Mononuclear cell (primary cell): ENCODE measurements around the gene NUDT4. TPM values are rescaled to one million over a fixed set of nuclear protein-coding genes. Genes with fewer than 3 reads are reported as not detected.
"Not testable (repeated sequence)": the region's sequence is repeated elsewhere in the genome, so short reads cannot be mapped to it uniquely, and the experiment has no call there.

Experiments used
- H3K27me3 ChIP-seq: 2 replicates; pipeline ENCODE4 v1.6.0; 2011; ENCODE audit warnings: low read length, control low read depth; ENCODE audit not compliant: insufficient read depth
- H3K4me1 ChIP-seq: 2 replicates; pipeline ENCODE4 v1.5.1; 2011; ENCODE audit warnings: mild to moderate bottlenecking, low read length, control low read depth; ENCODE audit not compliant: insufficient read depth
- H3K4me3 ChIP-seq: 2 replicates; pipeline ENCODE4 v1.5.1; 2011; ENCODE audit warnings: mild to moderate bottlenecking, low read length, moderate library complexity
- H3K9me3 ChIP-seq: 2 replicates; pipeline ENCODE4 v1.5.1; 2011; ENCODE audit warnings: low read depth, mild to moderate bottlenecking, control low read depth, low read length
- total RNA-seq: library from RNA; depleted of rRNA; stranded (reverse); fragments of >200 nt; gene quantifications from one replicate; pipeline ENCODE4 v1.2.3, GENCODE V29; 2012

Gene NUDT4
- total RNA-seq, 1 donor, result 87.6 TPM

GRCh38 chr12:93379326-93379980 is 1.7 kb downstream of the NUDT4 start:
- H3K4me3 ChIP-seq, result peak overlapping the region; percentile 66
- H3K4me1 ChIP-seq, result peaks cover 52% of the 10 kb centered on the region
- H3K27me3 ChIP-seq, result no peaks in the 10 kb centered on the region
- H3K9me3 ChIP-seq, result no peaks in the 10 kb centered on the region

DNA sequence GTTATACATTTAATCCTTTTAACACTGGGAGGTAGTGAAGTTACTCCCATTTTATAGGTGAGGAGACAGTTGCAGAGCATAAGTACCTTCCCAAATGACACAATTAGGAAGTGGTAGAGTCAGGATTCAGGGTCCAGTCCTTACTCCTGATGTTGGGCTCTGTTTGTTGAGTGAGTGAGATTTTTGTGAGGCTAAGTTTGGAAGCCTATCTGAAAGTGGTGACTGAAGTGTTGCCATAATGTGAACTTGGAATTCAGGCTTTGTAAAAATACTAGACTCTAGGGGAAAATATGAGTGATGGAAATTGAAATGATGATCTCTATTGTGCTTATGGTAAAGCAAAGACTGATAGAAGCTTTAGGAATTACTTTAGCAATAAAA is 2.2 kb downstream of the NUDT4 start:
- peaks cover 55% of the 10 kb centered on the region for H3K4me1 ChIP-seq
- H3K9me3 ChIP-seq, result no peaks in the 10 kb centered on the region
- H3K27me3 ChIP-seq, result no peaks in the 10 kb centered on the region
- H3K4me3 ChIP-seq, result peak overlapping the region; percentile 66

DNA sequence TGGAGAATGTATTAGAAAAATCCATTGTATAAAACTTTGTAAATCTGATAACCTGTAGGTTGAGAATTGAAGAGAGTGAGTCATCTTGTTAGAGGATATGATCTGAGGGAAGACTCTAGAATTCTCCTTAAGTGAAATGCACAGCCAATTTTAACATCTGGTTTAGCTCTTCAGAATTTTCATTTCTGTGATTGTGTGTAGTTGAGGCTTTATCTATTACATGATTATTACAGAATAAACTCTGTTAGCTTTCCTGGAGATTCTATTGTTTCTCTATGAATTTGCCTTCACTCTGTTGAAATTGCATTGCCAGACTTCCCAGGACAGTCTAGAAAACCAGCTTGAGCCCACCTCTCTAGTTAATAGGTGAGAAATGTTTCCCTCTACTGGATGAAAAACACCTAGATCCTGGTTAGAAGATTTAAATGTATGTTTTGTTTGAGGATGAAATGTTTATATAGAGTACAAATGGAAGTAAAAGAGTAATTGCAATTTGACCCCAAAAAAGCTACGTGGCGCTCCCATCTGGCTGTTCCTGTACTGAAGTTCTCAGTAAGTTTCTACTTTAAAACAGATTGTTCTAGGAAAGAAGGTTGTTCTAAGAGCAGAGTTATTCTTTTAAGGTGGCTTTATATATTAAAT is 2.9 kb downstream of the NUDT4 start:
- no peaks in the 10 kb centered on the region for H3K27me3 ChIP-seq
- no peaks in the 10 kb centered on the region for H3K9me3 ChIP-seq
- peaks cover 55% of the 10 kb centered on the region for H3K4me1 ChIP-seq
- H3K4me3 ChIP-seq, result no peak overlapping the region

DNA sequence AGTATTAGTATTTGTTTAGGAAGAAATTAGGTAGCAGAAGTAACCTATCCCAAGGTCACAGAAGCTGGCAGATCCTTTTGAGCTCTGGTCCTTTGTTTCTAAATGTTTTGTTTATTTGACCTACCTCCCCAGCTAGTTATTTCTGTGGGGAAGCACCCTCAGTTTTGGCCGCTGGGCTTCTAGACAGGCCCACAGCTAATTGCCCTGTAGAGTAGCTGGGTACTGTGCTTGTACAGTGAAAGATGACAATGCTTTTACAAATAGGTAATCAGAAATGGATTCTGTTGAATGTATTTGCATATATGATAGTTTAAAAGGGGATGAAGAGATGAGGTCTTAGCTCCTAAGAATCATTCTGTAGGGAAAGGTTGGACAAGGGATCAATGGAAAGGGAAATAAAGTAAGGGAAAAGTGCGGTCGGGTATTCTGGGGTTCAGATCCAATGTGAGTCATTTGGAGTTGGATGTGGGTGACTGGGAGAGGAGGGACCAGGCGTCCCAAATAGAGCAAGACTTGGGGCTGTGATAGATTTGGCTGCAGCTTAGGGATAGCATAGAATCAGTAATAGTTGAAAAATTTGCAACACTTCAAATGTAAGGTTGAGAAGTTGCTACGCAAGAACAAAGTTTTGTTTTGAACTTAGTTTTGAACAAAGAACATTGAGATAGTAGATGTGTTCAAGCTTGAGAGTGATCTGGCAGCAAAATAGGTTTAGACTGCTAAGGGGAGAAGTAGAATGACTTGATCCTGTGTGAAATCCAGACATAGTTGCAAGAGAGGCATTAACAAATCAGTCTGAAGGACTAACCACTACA is 3.6 kb downstream of the NUDT4 start:
- no peaks in the 10 kb centered on the region for H3K27me3 ChIP-seq
- peaks cover 48% of the 10 kb centered on the region for H3K4me1 ChIP-seq
- no peaks in the 10 kb centered on the region for H3K9me3 ChIP-seq
- no peak overlapping the region for H3K4me3 ChIP-seq

- not testable (repeated sequence) for H3K9me3 ChIP-seq, H3K4me3 ChIP-seq, H3K27me3 ChIP-seq
- peaks cover 42% of the 10 kb centered on the region for H3K4me1 ChIP-seq
Measured at GRCh38 chr12:93381976-93382437, 4.3 kb downstream of the NUDT4 start.

DNA sequence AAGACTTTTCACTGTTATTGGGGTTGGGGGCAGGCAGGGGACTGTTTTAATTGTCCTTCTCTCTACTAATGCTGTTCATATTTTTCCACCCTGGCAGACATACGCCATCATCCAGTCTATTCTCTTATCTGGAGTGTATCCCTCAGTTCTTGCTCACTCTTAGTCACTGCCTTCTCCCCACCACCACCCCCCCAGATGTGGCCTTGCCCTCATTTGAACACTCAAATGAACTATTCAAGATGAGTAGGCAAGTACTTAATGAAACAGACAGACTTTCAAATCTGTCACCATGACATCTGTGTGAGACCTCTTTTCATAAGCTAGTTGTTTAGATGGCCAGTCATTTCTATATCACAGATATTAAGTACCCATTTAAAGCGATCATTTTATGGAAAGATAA is 10.1 kb downstream of the NUDT4 start:
- Histone ChIP-seq H3K9me3 (no peaks in the 10 kb centered on the region), H3K4me1 (peaks cover 30% of the 10 kb centered on the region), H3K4me3 (no peak overlapping the region), H3K27me3 (no peaks in the 10 kb centered on the region)

DNA sequence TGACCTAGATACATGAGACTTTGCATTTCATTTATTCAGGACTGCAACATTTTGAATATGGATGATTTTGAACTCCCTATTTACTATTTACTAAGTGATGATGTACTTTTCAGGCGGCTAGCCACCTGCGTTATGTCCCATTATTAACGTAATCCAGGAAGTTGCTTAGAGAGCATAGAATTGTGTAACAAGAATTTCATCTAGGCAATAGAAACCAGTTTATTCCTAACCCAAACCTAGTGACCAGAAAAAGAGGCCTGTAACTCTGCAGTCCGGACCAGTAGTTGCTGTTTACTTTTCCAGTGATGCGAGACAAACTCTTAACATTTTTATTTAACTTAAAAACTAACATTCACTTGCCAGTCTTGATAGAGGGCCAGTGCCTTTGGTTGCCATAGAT is 12.3 kb downstream of the NUDT4 start:
- peaks cover 17% of the 10 kb centered on the region for H3K4me1 ChIP-seq
- H3K4me3 ChIP-seq, result no peak overlapping the region
- H3K9me3 ChIP-seq, result no peaks in the 10 kb centered on the region
- no peaks in the 10 kb centered on the region for H3K27me3 ChIP-seq

- Histone ChIP-seq H3K4me1 (peaks cover 17% of the 10 kb centered on the region), H3K9me3 (no peaks in the 10 kb centered on the region), H3K4me3 (no peak overlapping the region), H3K27me3 (no peaks in the 10 kb centered on the region)
Measured at GRCh38 chr12:93390549-93391297, 13.0 kb downstream of the NUDT4 start.

GRCh38 chr12:93393425-93393824 is 15.7 kb downstream of the NUDT4 start:
- Histone ChIP-seq H3K27me3 (no peaks in the 10 kb centered on the region), H3K4me3 (no peak overlapping the region), H3K4me1 (peaks cover 17% of the 10 kb centered on the region), H3K9me3 (no peaks in the 10 kb centered on the region)

DNA sequence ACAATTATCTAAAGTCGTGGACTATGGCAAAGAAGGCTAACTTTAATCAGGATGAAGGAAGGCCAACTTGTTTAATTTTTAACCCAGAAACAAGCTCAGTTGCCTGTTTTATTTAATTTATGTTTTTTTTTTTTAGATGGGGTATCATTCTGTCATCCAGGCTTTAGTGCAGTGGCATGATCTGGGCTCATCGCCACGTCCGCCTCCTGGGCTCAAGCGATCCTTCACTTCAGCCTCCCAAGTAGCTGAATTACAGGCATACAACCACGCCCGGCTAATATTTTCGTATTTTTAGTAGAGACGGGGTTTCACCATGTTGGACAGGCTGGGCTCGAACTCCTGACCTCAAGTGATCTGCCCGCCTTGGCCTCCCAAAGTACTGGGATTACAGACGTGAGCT is 19.7 kb downstream of the NUDT4 start:
- no peak overlapping the region for H3K4me3 ChIP-seq

GRCh38 chr12:93399183-93399863 is 21.6 kb downstream of the NUDT4 start:
- not testable (repeated sequence) for H3K9me3 ChIP-seq, H3K27me3 ChIP-seq, H3K4me3 ChIP-seq, H3K4me1 ChIP-seq

More for the DNA sequence above, 19.7 kb downstream of the NUDT4 start:
- H3K27me3 ChIP-seq, result no peaks in the 10 kb centered on the region
- H3K4me1 ChIP-seq, result no peaks in the 10 kb centered on the region
- H3K9me3 ChIP-seq, result no peaks in the 10 kb centered on the region

GRCh38 chr12:93402333-93403311 is 24.9 kb downstream of the NUDT4 start:
- no peaks in the 10 kb centered on the region for H3K27me3 ChIP-seq
- no peaks in the 10 kb centered on the region for H3K4me1 ChIP-seq
- H3K9me3 ChIP-seq, result no peaks in the 10 kb centered on the region
- no peak overlapping the region for H3K4me3 ChIP-seq

GRCh38 chr12:93403988-93404803 is 26.5 kb downstream of the NUDT4 start:
- H3K4me1 ChIP-seq, result no peaks in the 10 kb centered on the region
- no peak overlapping the region for H3K4me3 ChIP-seq
- no peaks in the 10 kb centered on the region for H3K27me3 ChIP-seq
- no peaks in the 10 kb centered on the region for H3K9me3 ChIP-seq
